SK-N-SH treated with all-trans-retinoic acid at 6 μM for 48 hours (cell line): ENCODE results near the gene RPTN.

Experiments
- ATAC-seq: fragments of 200-7000 bp; cut with Tn5 transposase; 3 replicates; pipeline ENCODE4 v1.9.1; 2020; ENCODE audit warnings: mild to moderate bottlenecking, moderate library complexity
- ARNTL ChIP-seq: fragments of 450-650 bp; formaldehyde crosslinking; IDR thresholded peaks from 2 replicates; pipeline ENCODE4 v1.5.0; 2020; ENCODE audit warnings: low read depth, mild to moderate bottlenecking, moderate library complexity, borderline replicate concordance
- BACH2 ChIP-seq: fragments of 250-450 bp; sonication (Bioruptor Pico); IDR thresholded peaks from 2 replicates; pipeline ENCODE4 v1.9.0; 2021; ENCODE audit warnings: mild to moderate bottlenecking, borderline replicate concordance
- CSDC2 ChIP-seq: fragments of 250-450 bp; sonication (Bioruptor Pico); IDR thresholded peaks from 2 replicates; pipeline ENCODE4 v1.5.0; 2020; ENCODE audit warnings: mild to moderate bottlenecking, moderate library complexity
- ESRRG ChIP-seq: fragments of 250-450 bp; sonication (Bioruptor Pico); IDR thresholded peaks from 2 replicates; pipeline ENCODE4 v1.6.1; 2021; ENCODE audit warnings: mild to moderate bottlenecking
- GLIS3 ChIP-seq: fragments of 250-450 bp; sonication (Bioruptor Pico); IDR thresholded peaks from 2 replicates; pipeline ENCODE4 v1.5.0; 2020; ENCODE audit warnings: mild to moderate bottlenecking, moderate library complexity
- ISL1 ChIP-seq: fragments of 250-450 bp; sonication (Bioruptor Pico); IDR thresholded peaks from 2 replicates; pipeline ENCODE4 v2.1.2; 2022; ENCODE audit warnings: mild to moderate bottlenecking, moderate library complexity
- OSR1 ChIP-seq: fragments of 250-450 bp; sonication (Bioruptor Pico); IDR thresholded peaks from 2 replicates; pipeline ENCODE4 v1.8.0; 2022; ENCODE audit warnings: moderate library complexity, mild to moderate bottlenecking, inconsistent platforms
- PATZ1 ChIP-seq: fragments of 250-450 bp; sonication (Bioruptor Pico); IDR thresholded peaks from 2 replicates; pipeline ENCODE4 v1.8.0; 2020; ENCODE audit warnings: mild to moderate bottlenecking, moderate library complexity, borderline replicate concordance
- PPARA ChIP-seq: fragments of 250-450 bp; sonication (Bioruptor Pico); IDR thresholded peaks from 2 replicates; pipeline ENCODE4 v1.5.0; 2020; ENCODE audit warnings: mild to moderate bottlenecking, borderline replicate concordance
- RARB ChIP-seq: fragments of 250-450 bp; sonication (Bioruptor Pico); IDR thresholded peaks from 2 replicates; pipeline ENCODE4 v1.8.0; 2021; ENCODE audit warnings: mild to moderate bottlenecking, moderate library complexity
- SNAI2 ChIP-seq: fragments of 250-450 bp; sonication (Bioruptor Pico); IDR thresholded peaks from 2 replicates; pipeline ENCODE4 v1.5.0; 2020; ENCODE audit warnings: mild to moderate bottlenecking, moderate library complexity
- TCF4 ChIP-seq: fragments of 250-450 bp; sonication (Bioruptor Pico); IDR thresholded peaks from 2 replicates; pipeline ENCODE4 v1.8.0; 2021; ENCODE audit warnings: mild to moderate bottlenecking, moderate library complexity, borderline replicate concordance
- TOX ChIP-seq: fragments of 250-450 bp; sonication (Bioruptor Pico); IDR thresholded peaks from 2 replicates; pipeline ENCODE4 v1.8.0; 2021; ENCODE audit warnings: mild to moderate bottlenecking, moderate library complexity, borderline replicate concordance
- TSHZ2 ChIP-seq: fragments of 250-450 bp; sonication (Bioruptor Pico); IDR thresholded peaks from 2 replicates; pipeline ENCODE4 v1.5.0; 2020; ENCODE audit warnings: mild to moderate bottlenecking, moderate library complexity
- ZC3H10 ChIP-seq: fragments of 250-450 bp; sonication (Bioruptor Pico); IDR thresholded peaks from 2 replicates; pipeline ENCODE4 v1.5.1; 2021; ENCODE audit warnings: mild to moderate bottlenecking, moderate library complexity
- ZFP3 ChIP-seq: fragments of 250-450 bp; sonication (Bioruptor Pico); IDR thresholded peaks from 2 replicates; pipeline ENCODE4 v1.5.0; 2020; ENCODE audit warnings: mild to moderate bottlenecking, moderate library complexity
- ZFP30 ChIP-seq: fragments of 450-650 bp; formaldehyde crosslinking; IDR thresholded peaks from 2 replicates; pipeline ENCODE4 v1.5.0; 2022; ENCODE audit warnings: mild to moderate bottlenecking, moderate library complexity
- ZNF565 ChIP-seq: fragments of 450-650 bp; formaldehyde crosslinking; conservative IDR thresholded peaks from 2 replicates; pipeline ENCODE4 v1.5.0; 2020; ENCODE audit warnings: low read depth, mild to moderate bottlenecking, moderate library complexity
- ZNF70 ChIP-seq: fragments of 450-650 bp; formaldehyde crosslinking; IDR thresholded peaks from 2 replicates; pipeline ENCODE4 v1.5.0; 2020; ENCODE audit warnings: mild to moderate bottlenecking, moderate library complexity
- ZNF8 ChIP-seq: fragments of 450-650 bp; formaldehyde crosslinking; IDR thresholded peaks from 2 replicates; pipeline ENCODE4 v1.5.0; 2020; ENCODE audit warnings: mild to moderate bottlenecking, moderate library complexity
- TF ChIP-seq, protein P1 (sequence below): fragments of 250-450 bp; sonication (Bioruptor Pico); IDR thresholded peaks from 2 replicates; pipeline ENCODE4 v1.5.1; 2021; ENCODE audit warnings: mild to moderate bottlenecking, moderate library complexity
- TF ChIP-seq, protein P2 (sequence below): fragments of 250-450 bp; sonication (Bioruptor Pico); IDR thresholded peaks from 2 replicates; pipeline ENCODE4 v1.8.0; 2021; ENCODE audit warnings: low read depth, mild to moderate bottlenecking, moderate library complexity, borderline replicate concordance

RPTN gene

GRCh38 chr1:152109231-152109997, 49.6 kb downstream of the RPTN start:
- ATAC-seq = no peak
- TF ChIP-seq ZNF8 (CRISPR knock-in tag) (no peak), PPARA (CRISPR knock-in tag) (no peak), TOX (no peak), PATZ1 (CRISPR knock-in tag) (no peak), ESRRG (CRISPR knock-in tag) (no peak), ZFP3 (no peak), TCF4 (CRISPR knock-in tag) (no peak)
- TF ChIP-seq, protein P1, sequence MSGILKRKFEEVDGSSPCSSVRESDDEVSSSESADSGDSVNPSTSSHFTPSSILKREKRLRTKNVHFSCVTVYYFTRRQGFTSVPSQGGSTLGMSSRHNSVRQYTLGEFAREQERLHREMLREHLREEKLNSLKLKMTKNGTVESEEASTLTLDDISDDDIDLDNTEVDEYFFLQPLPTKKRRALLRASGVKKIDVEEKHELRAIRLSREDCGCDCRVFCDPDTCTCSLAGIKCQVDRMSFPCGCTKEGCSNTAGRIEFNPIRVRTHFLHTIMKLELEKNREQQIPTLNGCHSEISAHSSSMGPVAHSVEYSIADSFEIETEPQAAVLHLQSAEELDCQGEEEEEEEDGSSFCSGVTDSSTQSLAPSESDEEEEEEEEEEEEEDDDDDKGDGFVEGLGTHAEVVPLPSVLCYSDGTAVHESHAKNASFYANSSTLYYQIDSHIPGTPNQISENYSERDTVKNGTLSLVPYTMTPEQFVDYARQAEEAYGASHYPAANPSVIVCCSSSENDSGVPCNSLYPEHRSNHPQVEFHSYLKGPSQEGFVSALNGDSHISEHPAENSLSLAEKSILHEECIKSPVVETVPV (CRISPR knock-in tag) = no peak

GRCh38 chr1:152108882-152109222, 50.2 kb downstream of the RPTN start:
- TF ChIP-seq ZNF565 (no peak), ZFP30 (CRISPR knock-in tag) (no peak), OSR1 (CRISPR knock-in tag) (no peak), PATZ1 (CRISPR knock-in tag) (no peak), ARNTL (CRISPR knock-in tag) (no peak), ISL1 (CRISPR knock-in tag) (no peak), ZC3H10 (CRISPR knock-in tag) (no peak), PPARA (CRISPR knock-in tag) (no peak), GLIS3 (CRISPR knock-in tag) (no peak), TCF4 (CRISPR knock-in tag) (no peak), ZFP3 (no peak)
- TF ChIP-seq, protein P2, sequence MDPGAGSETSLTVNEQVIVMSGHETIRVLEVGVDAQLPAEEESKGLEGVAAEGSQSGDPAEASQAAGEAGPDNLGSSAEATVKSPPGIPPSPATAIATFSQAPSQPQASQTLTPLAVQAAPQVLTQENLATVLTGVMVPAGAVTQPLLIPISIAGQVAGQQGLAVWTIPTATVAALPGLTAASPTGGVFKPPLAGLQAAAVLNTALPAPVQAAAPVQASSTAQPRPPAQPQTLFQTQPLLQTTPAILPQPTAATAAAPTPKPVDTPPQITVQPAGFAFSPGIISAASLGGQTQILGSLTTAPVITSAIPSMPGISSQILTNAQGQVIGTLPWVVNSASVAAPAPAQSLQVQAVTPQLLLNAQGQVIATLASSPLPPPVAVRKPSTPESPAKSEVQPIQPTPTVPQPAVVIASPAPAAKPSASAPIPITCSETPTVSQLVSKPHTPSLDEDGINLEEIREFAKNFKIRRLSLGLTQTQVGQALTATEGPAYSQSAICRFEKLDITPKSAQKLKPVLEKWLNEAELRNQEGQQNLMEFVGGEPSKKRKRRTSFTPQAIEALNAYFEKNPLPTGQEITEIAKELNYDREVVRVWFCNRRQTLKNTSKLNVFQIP (CRISPR knock-in tag) = no peak
- TF ChIP-seq, protein P1 (CRISPR knock-in tag) = no peak
- no peak for ATAC-seq

DNA sequence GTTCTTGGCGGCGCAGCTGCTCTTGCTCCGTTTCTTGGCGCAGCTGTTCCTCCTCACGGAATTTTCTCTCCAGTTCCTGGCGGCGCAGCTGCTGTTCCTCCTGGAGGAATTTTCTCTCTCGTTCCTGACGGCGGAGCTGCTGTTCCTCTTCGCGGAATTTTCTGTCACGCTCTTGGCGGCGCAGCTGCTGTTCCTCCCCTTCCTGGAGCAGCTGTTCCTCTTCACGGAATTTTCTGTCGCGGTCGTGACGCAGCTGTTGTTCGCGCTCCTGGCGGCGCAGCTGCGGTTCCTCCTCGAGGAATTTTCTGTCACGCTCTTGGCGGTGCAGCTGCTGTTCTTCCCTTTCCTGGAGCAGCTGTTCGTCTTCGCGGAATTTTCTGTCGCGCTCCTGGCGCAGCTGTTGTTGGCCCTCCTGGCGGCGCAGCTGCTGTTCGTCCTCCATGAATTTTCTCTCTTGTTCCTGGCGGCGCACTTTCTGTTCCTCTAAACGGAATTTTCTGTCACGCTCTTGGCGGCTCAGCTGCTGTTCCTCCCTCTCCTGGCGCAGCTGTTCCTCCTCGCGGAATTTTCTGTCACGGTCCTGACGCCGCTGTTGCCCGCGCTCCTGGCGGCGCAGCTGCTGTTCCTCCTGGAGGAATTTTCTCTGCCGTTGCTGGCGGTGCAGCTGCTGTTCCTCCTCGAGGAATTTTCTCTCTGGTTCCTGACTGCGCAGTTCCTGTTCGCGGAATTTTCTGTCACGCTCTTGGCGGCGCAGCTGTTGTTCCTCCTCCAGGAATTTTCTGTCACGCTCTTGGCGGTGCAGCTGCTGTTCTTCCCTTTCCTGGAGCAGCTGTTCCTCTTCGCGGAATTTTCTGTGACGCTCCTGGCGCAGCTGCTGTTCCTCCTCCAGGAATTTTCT, 50.8 kb downstream of the RPTN start:
- TF ChIP-seq TSHZ2 (CRISPR knock-in tag) (no peak), OSR1 (CRISPR knock-in tag) (no peak), TCF4 (CRISPR knock-in tag) (no peak), SNAI2 (CRISPR knock-in tag) (no peak), ZNF70 (CRISPR knock-in tag) (no peak), BACH2 (CRISPR knock-in tag) (no peak), GLIS3 (CRISPR knock-in tag) (no peak), RARB (no peak), ARNTL (CRISPR knock-in tag) (no peak), ZFP3 (no peak), ZNF8 (CRISPR knock-in tag) (no peak), PPARA (CRISPR knock-in tag) (no peak), ESRRG (CRISPR knock-in tag) (no peak), ZNF565 (no peak), CSDC2 (CRISPR knock-in tag) (no peak)
- TF ChIP-seq, protein P2 (CRISPR knock-in tag) = no peak
- ATAC-seq = no peak
